Ishikawa (cell line): ENCODE results near the gene CACNB4.

Source experiments
- CEBPB ChIP-seq: IDR thresholded peaks from 2 replicates; pipeline ENCODE4 v1.6.1; 2012
- CREB1 ChIP-seq: IDR thresholded peaks from 2 replicates; pipeline ENCODE4 v1.6.1; 2012; ENCODE audit warnings: low read depth
- EGR1 ChIP-seq: IDR thresholded peaks from 2 replicates; pipeline ENCODE4 v1.6.1; 2012
- EP300 ChIP-seq: IDR thresholded peaks from 2 replicates; pipeline ENCODE4 v1.6.1; 2012; ENCODE audit warnings: borderline replicate concordance
- FOXM1 ChIP-seq: IDR thresholded peaks from 2 replicates; pipeline ENCODE4 v1.6.1; 2012; ENCODE audit warnings: low read depth, borderline replicate concordance
- NFIC ChIP-seq: IDR thresholded peaks from 2 replicates; pipeline ENCODE4 v1.6.1; 2012
- RAD21 ChIP-seq: IDR thresholded peaks from 2 replicates; pipeline ENCODE4 v1.6.1; 2012; ENCODE audit warnings: low read depth
- TAF1 ChIP-seq: IDR thresholded peaks from 2 replicates; pipeline ENCODE4 v1.6.1; 2012; ENCODE audit warnings: low read depth, mild to moderate bottlenecking
- TCF12 ChIP-seq: IDR thresholded peaks from 2 replicates; pipeline ENCODE4 v1.6.1; 2012; ENCODE audit warnings: low read depth
- TEAD4 ChIP-seq: IDR thresholded peaks from 2 replicates; pipeline ENCODE4 v1.6.1; 2012
- YY1 ChIP-seq: IDR thresholded peaks from 2 replicates; pipeline ENCODE4 v1.6.1; 2012; ENCODE audit warnings: low read depth
- ZBTB7A ChIP-seq: IDR thresholded peaks from 2 replicates; pipeline ENCODE4 v1.6.1; 2012; ENCODE audit warnings: low read depth
- TF ChIP-seq, protein P1 (sequence below): IDR thresholded peaks from 2 replicates; pipeline ENCODE4 v1.6.1; 2012
- TF ChIP-seq, protein P2 (sequence below): IDR thresholded peaks from 2 replicates; pipeline ENCODE4 v1.6.1; 2012; ENCODE audit warnings: low read depth, mild to moderate bottlenecking
- TF ChIP-seq, protein P3 (sequence below): IDR thresholded peaks from 2 replicates; pipeline ENCODE4 v1.6.1; 2012

CACNB4 gene

DNA sequence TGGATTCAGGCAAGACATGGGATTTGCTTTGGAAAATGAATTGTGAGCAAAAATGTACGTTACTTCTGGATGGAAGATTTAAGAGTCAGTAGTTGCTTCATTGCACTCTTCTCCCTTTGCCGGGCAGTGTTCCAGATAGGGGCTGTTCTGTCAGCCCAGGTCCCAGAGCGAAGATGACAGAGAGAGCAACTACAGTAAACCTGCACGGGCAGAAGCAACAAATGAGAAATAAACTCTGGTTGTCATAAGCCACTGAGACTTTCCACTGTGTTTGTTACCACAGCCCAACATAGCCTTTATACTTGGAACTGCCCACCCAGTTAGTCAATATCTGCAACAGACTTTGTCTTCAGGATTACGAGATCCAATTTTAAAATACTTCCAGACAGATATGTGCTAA lies 83.3 kb downstream of the CACNB4 start:
- TF ChIP-seq CEBPB, result no peak
- no peak for TF ChIP-seq YY1
- TF ChIP-seq FOXM1, result no peak
- no peak for TF ChIP-seq TEAD4
- TF ChIP-seq RAD21, result no peak

DNA sequence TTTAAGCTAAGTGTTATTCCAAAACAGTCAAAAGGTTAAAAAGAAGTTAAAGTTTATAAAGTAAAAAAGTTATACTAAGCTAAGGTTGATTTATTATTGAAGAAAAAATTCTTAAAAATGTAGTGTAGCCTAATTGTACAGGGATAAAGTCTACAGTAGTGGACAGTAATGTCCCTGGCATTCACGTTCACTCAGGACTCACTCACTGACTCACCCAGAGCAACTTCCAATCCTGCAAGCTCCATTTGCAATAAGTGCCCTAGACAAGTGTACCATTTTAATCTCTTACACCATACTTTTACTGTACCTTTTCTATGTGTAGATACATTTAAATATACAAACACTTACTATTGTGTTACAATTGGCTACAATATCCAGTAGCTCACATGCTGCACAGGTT lies 86.1 kb downstream of the CACNB4 start:
- TF ChIP-seq ZBTB7A, result no peak
- no peak for TF ChIP-seq EGR1
- TF ChIP-seq, protein P1, sequence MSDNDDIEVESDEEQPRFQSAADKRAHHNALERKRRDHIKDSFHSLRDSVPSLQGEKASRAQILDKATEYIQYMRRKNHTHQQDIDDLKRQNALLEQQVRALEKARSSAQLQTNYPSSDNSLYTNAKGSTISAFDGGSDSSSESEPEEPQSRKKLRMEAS, result no peak
- TF ChIP-seq, protein P2, sequence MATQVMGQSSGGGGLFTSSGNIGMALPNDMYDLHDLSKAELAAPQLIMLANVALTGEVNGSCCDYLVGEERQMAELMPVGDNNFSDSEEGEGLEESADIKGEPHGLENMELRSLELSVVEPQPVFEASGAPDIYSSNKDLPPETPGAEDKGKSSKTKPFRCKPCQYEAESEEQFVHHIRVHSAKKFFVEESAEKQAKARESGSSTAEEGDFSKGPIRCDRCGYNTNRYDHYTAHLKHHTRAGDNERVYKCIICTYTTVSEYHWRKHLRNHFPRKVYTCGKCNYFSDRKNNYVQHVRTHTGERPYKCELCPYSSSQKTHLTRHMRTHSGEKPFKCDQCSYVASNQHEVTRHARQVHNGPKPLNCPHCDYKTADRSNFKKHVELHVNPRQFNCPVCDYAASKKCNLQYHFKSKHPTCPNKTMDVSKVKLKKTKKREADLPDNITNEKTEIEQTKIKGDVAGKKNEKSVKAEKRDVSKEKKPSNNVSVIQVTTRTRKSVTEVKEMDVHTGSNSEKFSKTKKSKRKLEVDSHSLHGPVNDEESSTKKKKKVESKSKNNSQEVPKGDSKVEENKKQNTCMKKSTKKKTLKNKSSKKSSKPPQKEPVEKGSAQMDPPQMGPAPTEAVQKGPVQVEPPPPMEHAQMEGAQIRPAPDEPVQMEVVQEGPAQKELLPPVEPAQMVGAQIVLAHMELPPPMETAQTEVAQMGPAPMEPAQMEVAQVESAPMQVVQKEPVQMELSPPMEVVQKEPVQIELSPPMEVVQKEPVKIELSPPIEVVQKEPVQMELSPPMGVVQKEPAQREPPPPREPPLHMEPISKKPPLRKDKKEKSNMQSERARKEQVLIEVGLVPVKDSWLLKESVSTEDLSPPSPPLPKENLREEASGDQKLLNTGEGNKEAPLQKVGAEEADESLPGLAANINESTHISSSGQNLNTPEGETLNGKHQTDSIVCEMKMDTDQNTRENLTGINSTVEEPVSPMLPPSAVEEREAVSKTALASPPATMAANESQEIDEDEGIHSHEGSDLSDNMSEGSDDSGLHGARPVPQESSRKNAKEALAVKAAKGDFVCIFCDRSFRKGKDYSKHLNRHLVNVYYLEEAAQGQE, result no peak
- TF ChIP-seq RAD21, result no peak
- TF ChIP-seq CEBPB, result no peak
- TF ChIP-seq FOXM1, result no peak
- TF ChIP-seq NFIC, result no peak
- TF ChIP-seq EP300, result no peak
- TF ChIP-seq, protein P3, sequence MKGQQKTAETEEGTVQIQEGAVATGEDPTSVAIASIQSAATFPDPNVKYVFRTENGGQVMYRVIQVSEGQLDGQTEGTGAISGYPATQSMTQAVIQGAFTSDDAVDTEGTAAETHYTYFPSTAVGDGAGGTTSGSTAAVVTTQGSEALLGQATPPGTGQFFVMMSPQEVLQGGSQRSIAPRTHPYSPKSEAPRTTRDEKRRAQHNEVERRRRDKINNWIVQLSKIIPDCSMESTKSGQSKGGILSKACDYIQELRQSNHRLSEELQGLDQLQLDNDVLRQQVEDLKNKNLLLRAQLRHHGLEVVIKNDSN, result no peak
- TF ChIP-seq TCF12, result no peak
- no peak for TF ChIP-seq TAF1
- no peak for TF ChIP-seq YY1
- TF ChIP-seq CREB1, result no peak
- TF ChIP-seq TEAD4, result no peak

DNA sequence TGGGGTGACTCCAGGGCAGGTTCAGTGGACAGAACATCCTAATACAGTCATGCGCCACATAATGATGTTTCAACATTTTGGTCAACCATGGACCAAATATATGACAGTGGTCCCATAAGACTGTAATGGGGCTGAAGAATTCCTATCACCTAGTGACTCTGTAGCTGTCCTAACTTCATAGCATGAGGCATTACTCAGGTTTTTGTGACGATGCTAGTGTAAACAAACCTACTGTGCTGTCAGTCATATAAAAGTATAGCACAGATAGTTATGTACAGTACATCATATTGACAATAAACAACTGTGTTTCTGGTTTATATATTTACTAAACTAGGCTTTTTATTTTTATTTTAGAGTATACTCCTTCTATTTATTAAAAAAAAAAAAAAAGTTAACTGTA lies 87.1 kb downstream of the CACNB4 start:
- TF ChIP-seq EP300, result no peak
- TF ChIP-seq, protein P1, result no peak
- TF ChIP-seq TAF1, result no peak

DNA sequence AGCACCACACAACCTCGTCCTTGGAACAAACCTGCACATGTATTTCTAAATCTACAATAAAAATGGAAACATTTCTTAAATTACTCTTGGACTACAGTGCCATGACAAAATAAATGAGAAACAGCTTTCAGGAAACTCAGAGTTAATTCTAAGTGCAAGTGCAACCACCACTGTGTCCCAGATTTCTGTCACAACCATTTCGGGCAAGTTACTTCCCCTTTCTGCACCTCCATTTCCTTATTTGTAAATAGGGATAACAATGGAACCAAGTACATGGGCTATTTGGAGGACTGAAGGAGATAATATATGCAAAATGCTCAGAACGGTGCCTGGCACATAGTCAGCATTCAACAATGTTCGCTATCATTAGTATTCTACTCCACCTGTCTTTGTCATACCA lies 93.2 kb downstream of the CACNB4 start:
- TF ChIP-seq RAD21 (no peak), CEBPB (no peak), ZBTB7A (no peak), EGR1 (no peak), TCF12 (no peak), FOXM1 (no peak), YY1 (no peak), NFIC (no peak), TAF1 (no peak), CREB1 (no peak)
- TF ChIP-seq, protein P2, result no peak
- TF ChIP-seq, protein P1, result no peak
- TF ChIP-seq, protein P3, result no peak

DNA sequence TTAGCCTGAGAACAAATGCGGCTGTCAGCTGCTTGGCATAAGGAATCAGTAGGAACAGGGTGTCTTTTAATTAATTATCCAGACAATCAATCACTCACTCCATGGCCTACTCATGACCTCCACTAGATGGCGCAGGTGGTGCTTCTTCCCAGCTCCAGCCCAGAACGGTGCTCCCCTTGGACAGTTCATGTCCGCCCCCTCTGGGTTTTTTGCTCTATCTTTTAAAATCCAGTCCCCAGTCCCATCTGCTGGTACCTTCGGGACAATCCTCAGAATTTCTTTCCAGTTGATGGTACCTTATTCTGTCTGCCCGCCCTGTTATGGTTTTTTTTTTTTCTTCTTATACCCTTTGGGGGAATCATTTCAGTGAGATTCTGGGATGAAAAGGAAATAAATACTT lies 99.8 kb downstream of the CACNB4 start:
- TF ChIP-seq TEAD4 (no peak), RAD21 (peak; percentile 68)

DNA sequence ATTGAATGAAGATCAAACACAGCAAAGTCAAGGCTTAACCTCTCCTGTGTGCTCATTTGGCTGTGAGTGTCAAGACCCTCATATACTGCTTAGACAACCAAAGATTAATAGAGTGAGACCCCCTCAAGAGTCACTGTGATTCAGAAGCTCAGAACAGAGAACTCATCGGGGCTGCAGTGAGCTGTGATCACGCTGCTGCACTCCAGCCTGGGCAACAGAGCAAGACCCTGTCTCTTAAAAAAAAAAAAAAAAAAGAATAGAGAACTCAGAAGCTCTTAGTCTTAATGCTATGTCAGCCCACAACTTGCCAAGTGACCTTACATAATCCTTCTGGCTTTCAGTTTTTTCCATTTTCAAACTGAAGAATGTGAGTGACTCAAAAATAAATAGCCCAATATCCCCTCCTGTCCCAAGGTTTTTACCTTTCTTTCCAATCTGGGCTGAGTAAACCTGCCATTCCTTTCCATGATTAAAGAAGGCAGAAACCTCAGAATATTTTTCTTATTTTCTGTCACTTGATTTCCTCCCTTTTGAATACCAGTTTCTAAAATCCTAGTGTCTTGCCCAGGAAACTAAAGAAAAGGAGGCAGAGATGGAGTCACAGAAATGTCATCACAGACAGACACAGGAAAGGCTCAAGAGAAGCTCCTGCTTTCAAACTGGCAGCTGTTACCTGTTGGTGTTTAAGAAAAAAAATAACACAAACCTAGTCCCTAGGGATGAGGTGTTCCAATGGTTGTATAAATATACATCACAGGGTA lies 102.4 kb downstream of the CACNB4 start:
- TF ChIP-seq CEBPB (no peak), TEAD4 (no peak), EP300 (no peak), EGR1 (no peak), YY1 (no peak)

DNA sequence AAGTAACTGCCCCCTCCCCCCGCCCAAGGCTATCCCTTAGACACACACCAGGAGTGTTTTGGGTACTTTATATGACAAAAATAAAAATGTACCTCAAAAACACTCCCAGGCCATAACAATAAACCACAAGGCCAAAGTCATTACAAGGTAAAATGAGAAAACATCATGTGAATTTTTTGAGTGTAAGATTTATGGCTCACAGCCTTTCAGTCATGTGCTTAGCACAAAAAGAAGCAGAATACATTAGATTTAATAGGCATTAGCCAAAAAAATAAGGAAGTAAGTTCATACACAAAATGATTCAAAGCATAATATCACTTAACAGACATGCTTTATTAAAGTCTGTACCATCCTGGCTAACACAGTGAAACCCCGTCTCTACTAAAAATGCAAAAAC lies 103.7 kb downstream of the CACNB4 start:
- TF ChIP-seq ZBTB7A, result no peak
- no peak for TF ChIP-seq EP300
- no peak for TF ChIP-seq FOXM1
- TF ChIP-seq, protein P2, result no peak
- no peak for TF ChIP-seq RAD21
- no peak for TF ChIP-seq CREB1
- TF ChIP-seq, protein P3, result no peak
- TF ChIP-seq TAF1, result no peak
